Loucy (cell line): ENCODE results near the gene GALNT5.

Experiments
- H2AFZ ChIP-seq: fragments of 200-600 bp; sonication (generic); 2 replicates; pipeline ENCODE4 v1.6.0; 2016; ENCODE audit warnings: antibody characterized with exemption, mild to moderate bottlenecking, low read length, moderate library complexity
- H3F3A ChIP-seq: fragments of 200-600 bp; 2 replicates; pipeline ENCODE4 v1.6.0; 2016; ENCODE audit warnings: antibody characterized with exemption, low read depth, mild to moderate bottlenecking
- H3K27me3 ChIP-seq: fragments of 200-600 bp; sonication (generic); 2 replicates; pipeline ENCODE4 v1.6.1; 2014; ENCODE audit warnings: low read length, mild to moderate bottlenecking; ENCODE audit not compliant: insufficient read depth, poor library complexity, severe bottlenecking
- H3K36me3 ChIP-seq: fragments of 200-600 bp; sonication (generic); 2 replicates; pipeline ENCODE4 v1.6.1; 2016; ENCODE audit warnings: low read length; ENCODE audit not compliant: insufficient read depth
- H3K4me1 ChIP-seq: fragments of 200-600 bp; sonication (generic); 2 replicates; pipeline ENCODE4 v1.5.1; 2014; ENCODE audit warnings: low read length, mild to moderate bottlenecking; ENCODE audit not compliant: insufficient read depth, poor library complexity, severe bottlenecking
- H3K4me2 ChIP-seq: fragments of 200-600 bp; sonication (generic); 2 replicates; pipeline ENCODE4 v1.6.0; 2014; ENCODE audit warnings: antibody characterized with exemption, low read length, low read depth, mild to moderate bottlenecking; ENCODE audit not compliant: poor library complexity, severe bottlenecking
- H3K4me3 ChIP-seq: fragments of 200-600 bp; sonication (generic); 2 replicates; pipeline ENCODE4 v1.5.1; 2014; ENCODE audit warnings: low read length, mild to moderate bottlenecking, mixed read lengths; ENCODE audit not compliant: poor library complexity, severe bottlenecking
- H3K79me2 ChIP-seq: fragments of 200-600 bp; sonication (generic); 2 replicates; pipeline ENCODE4 v1.6.1; 2014; ENCODE audit warnings: low read length; ENCODE audit not compliant: insufficient read depth
- H3K9ac ChIP-seq: fragments of 200-600 bp; sonication (generic); 2 replicates; pipeline ENCODE4 v1.6.0; 2014; ENCODE audit warnings: mild to moderate bottlenecking, low read depth, low read length, moderate library complexity; ENCODE audit not compliant: poor library complexity, severe bottlenecking
- H3K9me2 ChIP-seq: fragments of 200-600 bp; sonication (generic); replicated peaks from 2 replicates; pipeline ENCODE4 v1.6.1; 2016; ENCODE audit warnings: low read depth, low read length, mixed read lengths
- H3K9me3 ChIP-seq: fragments of 200-600 bp; sonication (generic); 2 replicates; pipeline ENCODE4 v1.6.1; 2014; ENCODE audit warnings: mild to moderate bottlenecking, antibody characterized with exemption, low read length, low read depth; ENCODE audit not compliant: insufficient read depth
- H4K20me1 ChIP-seq: fragments of 200-600 bp; sonication (generic); 2 replicates; pipeline ENCODE4 v1.6.0; 2014; ENCODE audit warnings: antibody characterized with exemption, low read length, mild to moderate bottlenecking; ENCODE audit not compliant: insufficient read depth, poor library complexity, severe bottlenecking
- EZH2phosphoT487 ChIP-seq: fragments of 200-600 bp; IDR thresholded peaks from 2 replicates; pipeline ENCODE4 v1.6.1; 2018; ENCODE audit warnings: antibody characterized with exemption, mild to moderate bottlenecking, moderate library complexity, borderline replicate concordance
- TF ChIP-seq, protein P1 (sequence below): fragments of 200-600 bp; sonication (generic); conservative IDR thresholded peaks from 2 replicates; pipeline ENCODE4 v1.5.1; 2014; ENCODE audit warnings: mild to moderate bottlenecking, antibody characterized with exemption, low read length

The GALNT5 gene, protein sequence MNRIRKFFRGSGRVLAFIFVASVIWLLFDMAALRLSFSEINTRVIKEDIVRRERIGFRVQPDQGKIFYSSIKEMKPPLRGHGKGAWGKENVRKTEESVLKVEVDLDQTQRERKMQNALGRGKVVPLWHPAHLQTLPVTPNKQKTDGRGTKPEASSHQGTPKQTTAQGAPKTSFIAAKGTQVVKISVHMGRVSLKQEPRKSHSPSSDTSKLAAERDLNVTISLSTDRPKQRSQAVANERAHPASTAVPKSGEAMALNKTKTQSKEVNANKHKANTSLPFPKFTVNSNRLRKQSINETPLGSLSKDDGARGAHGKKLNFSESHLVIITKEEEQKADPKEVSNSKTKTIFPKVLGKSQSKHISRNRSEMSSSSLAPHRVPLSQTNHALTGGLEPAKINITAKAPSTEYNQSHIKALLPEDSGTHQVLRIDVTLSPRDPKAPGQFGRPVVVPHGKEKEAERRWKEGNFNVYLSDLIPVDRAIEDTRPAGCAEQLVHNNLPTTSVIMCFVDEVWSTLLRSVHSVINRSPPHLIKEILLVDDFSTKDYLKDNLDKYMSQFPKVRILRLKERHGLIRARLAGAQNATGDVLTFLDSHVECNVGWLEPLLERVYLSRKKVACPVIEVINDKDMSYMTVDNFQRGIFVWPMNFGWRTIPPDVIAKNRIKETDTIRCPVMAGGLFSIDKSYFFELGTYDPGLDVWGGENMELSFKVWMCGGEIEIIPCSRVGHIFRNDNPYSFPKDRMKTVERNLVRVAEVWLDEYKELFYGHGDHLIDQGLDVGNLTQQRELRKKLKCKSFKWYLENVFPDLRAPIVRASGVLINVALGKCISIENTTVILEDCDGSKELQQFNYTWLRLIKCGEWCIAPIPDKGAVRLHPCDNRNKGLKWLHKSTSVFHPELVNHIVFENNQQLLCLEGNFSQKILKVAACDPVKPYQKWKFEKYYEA

DNA sequence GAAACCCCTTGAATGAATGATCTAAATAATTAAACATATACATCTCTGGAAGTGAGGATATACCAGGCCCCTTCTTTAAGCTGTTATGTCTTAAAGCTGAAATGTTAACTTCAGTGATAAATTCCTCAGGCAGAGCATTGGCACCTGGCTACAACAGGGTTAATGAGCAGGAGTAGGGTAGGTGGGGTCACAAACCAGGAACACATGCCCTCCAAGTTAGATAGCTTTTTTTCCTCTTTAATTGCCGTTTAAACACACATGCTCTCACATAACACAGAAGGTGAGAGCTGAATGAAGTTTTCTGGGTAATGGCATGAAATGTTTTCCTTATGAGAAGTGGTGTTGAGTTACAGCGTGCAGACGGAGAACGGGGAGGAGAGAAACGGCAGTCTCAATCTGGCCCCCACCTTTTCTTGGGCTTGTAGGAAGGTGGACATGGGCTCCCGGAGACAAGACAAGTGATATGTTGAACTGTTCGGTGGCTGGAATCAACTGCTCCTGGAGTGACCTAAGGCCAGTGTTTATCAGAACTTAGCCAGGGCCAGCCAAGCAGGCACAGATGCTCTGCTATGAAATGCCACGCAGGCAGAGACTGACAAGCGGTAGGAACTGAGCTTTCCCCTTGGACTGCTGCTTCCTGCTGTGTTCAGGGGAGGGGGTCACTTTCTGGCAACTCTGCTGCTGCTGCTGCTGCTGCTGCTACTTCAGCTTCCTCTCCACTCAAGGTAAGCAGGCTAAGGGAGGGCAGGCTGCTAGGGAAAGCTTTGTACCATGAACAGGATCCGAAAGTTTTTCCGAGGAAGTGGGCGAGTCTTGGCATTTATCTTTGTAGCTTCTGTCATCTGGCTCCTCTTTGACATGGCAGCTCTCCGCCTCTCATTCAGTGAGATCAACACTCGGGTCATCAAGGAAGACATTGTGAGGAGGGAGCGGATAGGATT, at the start of gene GALNT5:
Gene GALNT5 (plus strand): TSS at position 394 of the 941 bp plus-strand sequence. CDS start 378 bp downstream, at position 772.
- H2AFZ ChIP-seq, result no peak within 1 kb of the TSS

DNA sequence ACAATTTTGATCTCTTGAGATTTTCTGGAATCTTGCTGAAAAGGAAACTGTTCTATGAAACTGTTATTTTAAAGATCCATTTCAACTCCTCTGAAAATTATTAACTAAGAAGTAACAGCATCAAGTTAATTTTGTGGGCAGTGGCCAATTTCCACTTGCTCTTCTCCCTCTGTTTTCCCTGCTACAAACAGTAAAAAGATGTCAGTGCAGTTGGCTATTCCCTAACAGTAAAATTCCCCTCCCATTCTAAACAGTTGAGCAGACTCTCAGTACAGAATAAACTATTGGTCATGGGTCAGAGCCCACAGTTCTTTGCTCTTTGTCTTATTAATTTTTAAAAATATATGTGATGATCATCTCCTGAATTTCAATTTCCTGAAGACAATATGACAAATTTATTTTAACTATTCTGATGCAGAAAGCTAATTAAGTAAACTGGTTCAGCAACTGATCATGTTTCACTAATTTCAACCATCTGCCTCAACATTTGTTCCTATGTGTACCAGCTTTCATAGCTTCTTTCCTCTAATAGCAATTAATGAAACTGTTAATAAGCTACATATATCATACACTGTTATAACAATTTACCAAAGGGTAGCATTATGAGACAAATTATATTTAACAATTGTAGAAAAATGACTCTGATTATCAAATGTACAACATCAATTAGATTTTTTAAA, 41.1 kb upstream of the GALNT5 start:
- no peak overlapping the region for H2AFZ ChIP-seq
- no peaks in the 10 kb centered on the region for H3K27me3 ChIP-seq
- H4K20me1 ChIP-seq, result no peaks in the 10 kb centered on the region
- H3K9ac ChIP-seq, result no peak overlapping the region
- no peaks in the 10 kb centered on the region for H3K9me2 ChIP-seq
- no peaks in the 10 kb centered on the region for H3F3A ChIP-seq
- no peak overlapping the region for H3K4me2 ChIP-seq
- no peaks in the 10 kb centered on the region for H3K4me1 ChIP-seq
- TF ChIP-seq EZH2phosphoT487, result no peak
- TF ChIP-seq, protein P1, sequence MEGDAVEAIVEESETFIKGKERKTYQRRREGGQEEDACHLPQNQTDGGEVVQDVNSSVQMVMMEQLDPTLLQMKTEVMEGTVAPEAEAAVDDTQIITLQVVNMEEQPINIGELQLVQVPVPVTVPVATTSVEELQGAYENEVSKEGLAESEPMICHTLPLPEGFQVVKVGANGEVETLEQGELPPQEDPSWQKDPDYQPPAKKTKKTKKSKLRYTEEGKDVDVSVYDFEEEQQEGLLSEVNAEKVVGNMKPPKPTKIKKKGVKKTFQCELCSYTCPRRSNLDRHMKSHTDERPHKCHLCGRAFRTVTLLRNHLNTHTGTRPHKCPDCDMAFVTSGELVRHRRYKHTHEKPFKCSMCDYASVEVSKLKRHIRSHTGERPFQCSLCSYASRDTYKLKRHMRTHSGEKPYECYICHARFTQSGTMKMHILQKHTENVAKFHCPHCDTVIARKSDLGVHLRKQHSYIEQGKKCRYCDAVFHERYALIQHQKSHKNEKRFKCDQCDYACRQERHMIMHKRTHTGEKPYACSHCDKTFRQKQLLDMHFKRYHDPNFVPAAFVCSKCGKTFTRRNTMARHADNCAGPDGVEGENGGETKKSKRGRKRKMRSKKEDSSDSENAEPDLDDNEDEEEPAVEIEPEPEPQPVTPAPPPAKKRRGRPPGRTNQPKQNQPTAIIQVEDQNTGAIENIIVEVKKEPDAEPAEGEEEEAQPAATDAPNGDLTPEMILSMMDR, result no peak
- no peak overlapping the region for H3K4me3 ChIP-seq
- no peaks in the 10 kb centered on the region for H3K36me3 ChIP-seq
- no peaks in the 10 kb centered on the region for H3K9me3 ChIP-seq
- no peaks in the 10 kb centered on the region for H3K79me2 ChIP-seq

More for the DNA sequence above, at the start of gene GALNT5:
- Histone ChIP-seq H3K36me3 (no peaks in the 10 kb centered on the region), H3K9me3 (no peaks in the 10 kb centered on the region), H3K4me3 (no peak within 1 kb of the TSS), H3K9ac (no peak within 1 kb of the TSS), H4K20me1 (no peaks in the 10 kb centered on the region), H3K4me2 (no peak within 1 kb of the TSS), H3K27me3 (no peaks in the 10 kb centered on the region), H3F3A (no peaks in the 10 kb centered on the region), H3K4me1 (no peaks in the 10 kb centered on the region), H3K79me2 (no peaks in the 10 kb centered on the region), H3K9me2 (no peaks in the 10 kb centered on the region)
- TF ChIP-seq, protein P1, result no peak
- no peak for TF ChIP-seq EZH2phosphoT487
